OCI-LY1 (cell line): ENCODE data around the gene FADS2.

Source experiments
- H2AFZ ChIP-seq: fragments of 200-600 bp; sonication (generic), shearing (Covaris generic); 2 replicates; pipeline ENCODE4 v1.6.0; 2014; ENCODE audit warnings: antibody characterized with exemption, mild to moderate bottlenecking, low read length
- H3F3A ChIP-seq: fragments of 200-600 bp; sonication (generic), shearing (Covaris generic); 2 replicates; pipeline ENCODE4 v1.6.0; 2014; ENCODE audit warnings: mild to moderate bottlenecking, antibody characterized with exemption, low read length, moderate library complexity; ENCODE audit not compliant: insufficient read depth
- H3K27ac ChIP-seq: fragments of 200-600 bp; sonication (generic); 2 replicates; pipeline ENCODE4 v1.5.1; 2014; ENCODE audit warnings: low read length, mixed run types, mild to moderate bottlenecking, low read depth; ENCODE audit not compliant: poor library complexity, severe bottlenecking
- H3K27me3 ChIP-seq: fragments of 200-600 bp; sonication (generic); 2 replicates; pipeline ENCODE4 v1.6.0; 2014; ENCODE audit warnings: antibody characterized with exemption, mild to moderate bottlenecking, low read length, moderate library complexity; ENCODE audit not compliant: insufficient read depth
- H3K36me3 ChIP-seq: fragments of 200-600 bp; sonication (generic); 2 replicates; pipeline ENCODE4 v1.6.1; 2014; ENCODE audit warnings: mild to moderate bottlenecking, antibody characterized with exemption, low read length, moderate library complexity, mixed read lengths; ENCODE audit not compliant: insufficient read depth
- H3K4me1 ChIP-seq: fragments of 200-600 bp; sonication (generic); 2 replicates; pipeline ENCODE4 v1.5.1; 2014; ENCODE audit warnings: mild to moderate bottlenecking, low read length, moderate library complexity; ENCODE audit not compliant: insufficient read depth, severe bottlenecking
- H3K4me2 ChIP-seq: fragments of 200-600 bp; sonication (generic), shearing (Covaris generic); 2 replicates; pipeline ENCODE4 v1.6.1; 2014; ENCODE audit warnings: low read length
- H3K4me3 ChIP-seq: fragments of 200-600 bp; sonication (generic); 2 replicates; pipeline ENCODE4 v1.5.1; 2014; ENCODE audit warnings: low read length, low read depth, mild to moderate bottlenecking, mixed read lengths; ENCODE audit not compliant: poor library complexity, severe bottlenecking
- H3K79me2 ChIP-seq: fragments of 200-600 bp; shearing (Covaris generic); 2 replicates; pipeline ENCODE4 v1.6.1; 2016; ENCODE audit warnings: mixed run types, low read length, mixed read lengths; ENCODE audit not compliant: insufficient read depth
- H3K9ac ChIP-seq: fragments of 200-600 bp; sonication (generic), shearing (Covaris generic); 2 replicates; pipeline ENCODE4 v1.6.1; 2014; ENCODE audit warnings: mild to moderate bottlenecking, low read length, mixed read lengths
- H3K9me2 ChIP-seq: fragments of 200-600 bp; sonication (generic), shearing (Covaris generic); 2 replicates; pipeline ENCODE4 v1.6.1; 2014; ENCODE audit warnings: low read depth, mild to moderate bottlenecking, low read length, mixed read lengths
- H3K9me3 ChIP-seq: fragments of 200-600 bp; shearing (Covaris generic); 2 replicates; pipeline ENCODE4 v1.6.1; 2014; ENCODE audit warnings: low read length, mixed read lengths
- H4K20me1 ChIP-seq: fragments of 200-600 bp; sonication (generic), shearing (Covaris generic); 2 replicates; pipeline ENCODE4 v1.6.0; 2016; ENCODE audit warnings: mild to moderate bottlenecking, low read length; ENCODE audit not compliant: insufficient read depth
- EZH2 ChIP-seq: fragments of 200-600 bp; sonication (generic), shearing (Covaris generic); IDR thresholded peaks from 2 replicates; pipeline ENCODE4 v1.8.0; 2017; ENCODE audit warnings: borderline replicate concordance, mixed run types, mild to moderate bottlenecking, antibody characterized with exemption, low read length, moderate library complexity, mixed read lengths
- TF ChIP-seq, protein P1 (sequence below): fragments of 200-600 bp; sonication (generic), shearing (Covaris generic); IDR thresholded peaks from 2 replicates; pipeline ENCODE4 v1.5.1; 2017; ENCODE audit warnings: mild to moderate bottlenecking, antibody characterized with exemption, low read length, moderate library complexity, mixed read lengths

Gene FADS2

GRCh38 chr11:61912991-61913698 is 85.0 kb downstream of the FADS2 start:
- Histone ChIP-seq H3K9ac (no peak overlapping the region), H3K9me2 (no peaks in the 10 kb centered on the region), H3K27me3 (peaks cover 10% of the 10 kb centered on the region; the same call in 1 of the 2 replicates), H3K27ac (no peak overlapping the region), H3F3A (no peaks in the 10 kb centered on the region), H3K9me3 (no peaks in the 10 kb centered on the region), H3K4me3 (no peak overlapping the region), H3K4me2 (no peak overlapping the region), H3K79me2 (no peaks in the 10 kb centered on the region), H3K4me1 (no peaks in the 10 kb centered on the region), H4K20me1 (no peaks in the 10 kb centered on the region), H3K36me3 (no peaks in the 10 kb centered on the region), H2AFZ (no peak overlapping the region)
- no peak for TF ChIP-seq EZH2
- TF ChIP-seq, protein P1, sequence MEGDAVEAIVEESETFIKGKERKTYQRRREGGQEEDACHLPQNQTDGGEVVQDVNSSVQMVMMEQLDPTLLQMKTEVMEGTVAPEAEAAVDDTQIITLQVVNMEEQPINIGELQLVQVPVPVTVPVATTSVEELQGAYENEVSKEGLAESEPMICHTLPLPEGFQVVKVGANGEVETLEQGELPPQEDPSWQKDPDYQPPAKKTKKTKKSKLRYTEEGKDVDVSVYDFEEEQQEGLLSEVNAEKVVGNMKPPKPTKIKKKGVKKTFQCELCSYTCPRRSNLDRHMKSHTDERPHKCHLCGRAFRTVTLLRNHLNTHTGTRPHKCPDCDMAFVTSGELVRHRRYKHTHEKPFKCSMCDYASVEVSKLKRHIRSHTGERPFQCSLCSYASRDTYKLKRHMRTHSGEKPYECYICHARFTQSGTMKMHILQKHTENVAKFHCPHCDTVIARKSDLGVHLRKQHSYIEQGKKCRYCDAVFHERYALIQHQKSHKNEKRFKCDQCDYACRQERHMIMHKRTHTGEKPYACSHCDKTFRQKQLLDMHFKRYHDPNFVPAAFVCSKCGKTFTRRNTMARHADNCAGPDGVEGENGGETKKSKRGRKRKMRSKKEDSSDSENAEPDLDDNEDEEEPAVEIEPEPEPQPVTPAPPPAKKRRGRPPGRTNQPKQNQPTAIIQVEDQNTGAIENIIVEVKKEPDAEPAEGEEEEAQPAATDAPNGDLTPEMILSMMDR, result no peak

- TF ChIP-seq EZH2, result no peak
- TF ChIP-seq, protein P1, result no peak
- Histone ChIP-seq H3K36me3 (no peaks in the 10 kb centered on the region), H3F3A (no peaks in the 10 kb centered on the region), H3K4me3 (no peak overlapping the region), H2AFZ (no peak overlapping the region), H3K27ac (no peak overlapping the region), H4K20me1 (no peaks in the 10 kb centered on the region), H3K9me2 (no peaks in the 10 kb centered on the region), H3K27me3 (peaks cover 10% of the 10 kb centered on the region; the same call in 1 of the 2 replicates), H3K79me2 (no peaks in the 10 kb centered on the region), H3K4me1 (no peaks in the 10 kb centered on the region), H3K4me2 (no peak overlapping the region), H3K9me3 (no peaks in the 10 kb centered on the region), H3K9ac (no peak overlapping the region)
Measured at GRCh38 chr11:61913699-61914395, 85.7 kb downstream of the FADS2 start.

DNA sequence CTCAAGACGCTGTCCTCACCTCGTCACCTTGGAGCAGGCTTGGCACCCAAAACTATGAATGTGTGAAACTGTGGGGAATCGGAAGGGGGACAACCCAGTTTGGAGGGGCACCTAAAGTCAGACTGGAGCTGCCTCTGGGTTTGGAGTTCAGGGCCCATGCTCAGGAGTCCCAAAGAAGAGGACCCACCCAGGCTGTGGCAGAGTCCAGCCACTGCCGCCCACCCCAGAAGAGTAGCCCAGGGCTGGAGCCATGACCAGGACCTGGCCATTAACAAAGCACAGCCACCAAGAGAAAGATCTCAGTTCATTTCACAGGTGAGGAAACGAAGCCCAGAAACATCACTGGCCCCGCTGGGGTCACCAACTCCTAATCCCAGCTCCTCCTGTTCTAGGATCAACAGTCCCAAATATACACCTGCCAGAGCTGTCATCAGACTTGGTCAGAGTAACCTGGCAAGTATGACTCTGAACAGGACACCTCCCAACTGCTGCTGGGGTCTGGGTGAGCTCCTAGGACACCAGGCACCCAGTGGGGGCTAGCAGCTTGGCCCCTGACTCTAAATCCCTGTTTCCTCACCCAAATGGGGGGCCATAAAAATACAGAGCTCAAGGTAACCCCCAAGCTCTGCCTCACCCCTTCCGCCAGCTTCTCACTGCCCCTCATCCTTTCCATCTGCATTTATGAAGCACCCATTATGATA is 86.5 kb downstream of the FADS2 start:
- no peaks in the 10 kb centered on the region for H3F3A ChIP-seq

More for the DNA sequence above, 86.5 kb downstream of the FADS2 start:
- no peaks in the 10 kb centered on the region for H4K20me1 ChIP-seq
- TF ChIP-seq, protein P1, result no peak
- TF ChIP-seq EZH2, result no peak
- H3K9me3 ChIP-seq, result no peaks in the 10 kb centered on the region
- H3K79me2 ChIP-seq, result no peaks in the 10 kb centered on the region
- H3K27me3 ChIP-seq, result peaks cover 10% of the 10 kb centered on the region; the same call in 1 of the 2 replicates
- no peaks in the 10 kb centered on the region for H3K36me3 ChIP-seq
- H3K9ac ChIP-seq, result no peak overlapping the region
- no peak overlapping the region for H3K4me3 ChIP-seq
- H3K4me1 ChIP-seq, result no peaks in the 10 kb centered on the region
- no peaks in the 10 kb centered on the region for H3K9me2 ChIP-seq
- H3K4me2 ChIP-seq, result no peak overlapping the region
- H2AFZ ChIP-seq, result no peak overlapping the region
- H3K27ac ChIP-seq, result no peak overlapping the region
